ENCODE data around the gene AGBL1.

Gene AGBL1

GRCh38 chr15:86903642-86904421 is 824.2 kb downstream of the AGBL1 start:
- DNase-seq, result no peak

- DNase-seq, result no peak
These were observed 826.1 kb downstream of the AGBL1 start for GRCh38 chr15:86905625-86906256.

GRCh38 chr15:86906376-86906775 is 826.7 kb downstream of the AGBL1 start:
- no peak for DNase-seq

- DNase-seq, result no peak
These were observed 831.4 kb downstream of the AGBL1 start for GRCh38 chr15:86911022-86911421.

GRCh38 chr15:86912661-86913060 is 833.0 kb downstream of the AGBL1 start:
- DNase-seq, result no peak

- no peak for DNase-seq
These were observed 836.2 kb downstream of the AGBL1 start for GRCh38 chr15:86915811-86916331.

GRCh38 chr15:86916671-86917360 is 837.1 kb downstream of the AGBL1 start:
- DNase-seq, result no peak

- no peak for DNase-seq
These were observed 837.6 kb downstream of the AGBL1 start for GRCh38 chr15:86917361-86917671.

- no peak for DNase-seq
These were observed 839.9 kb downstream of the AGBL1 start for GRCh38 chr15:86919581-86919980.

GRCh38 chr15:86929461-86929860 is 849.8 kb downstream of the AGBL1 start:
- no peak for DNase-seq

GRCh38 chr15:86932456-86932855 is 852.8 kb downstream of the AGBL1 start:
- DNase-seq, result no peak

- DNase-seq, result no peak
These were observed 856.2 kb downstream of the AGBL1 start for GRCh38 chr15:86935841-86936240.

GRCh38 chr15:86942285-86942684 is 862.6 kb downstream of the AGBL1 start:
- DNase-seq, result no peak

- no peak for DNase-seq
These were observed 869.0 kb downstream of the AGBL1 start for GRCh38 chr15:86948719-86949118.

GRCh38 chr15:86959254-86959653 is 879.6 kb downstream of the AGBL1 start:
- DNase-seq, result no peak

GRCh38 chr15:86961669-86962068 is 882.0 kb downstream of the AGBL1 start:
- DNase-seq, result no peak

GRCh38 chr15:86964271-86964670 is 884.6 kb downstream of the AGBL1 start:
- no peak for DNase-seq

GRCh38 chr15:86968244-86968643 is 888.6 kb downstream of the AGBL1 start:
- DNase-seq, result no peak

GRCh38 chr15:86969364-86969763 is 889.7 kb downstream of the AGBL1 start:
- DNase-seq, result no peak

- DNase-seq, result no peak
These were observed 893.7 kb downstream of the AGBL1 start for GRCh38 chr15:86973284-86973844.

- no peak for DNase-seq
These were observed 908.4 kb downstream of the AGBL1 start for GRCh38 chr15:86988033-86988432.

- no peak for DNase-seq
These were observed 942.1 kb downstream of the AGBL1 start for GRCh38 chr15:87021751-87022150.

- DNase-seq, result no peak
These were observed 952.0 kb downstream of the AGBL1 start for GRCh38 chr15:87031540-87032230.

Data from NCI-H1436 (cell line).